HepG2 (cell line): Measurements from ENCODE around the gene PTK7.

Experiments used
- CTCF ChIP-seq: sonication (generic); formaldehyde crosslinking; IDR thresholded peaks from 2 replicates; pipeline ENCODE4 v1.5.0; 2020; ENCODE audit warnings: mild to moderate bottlenecking, missing genetic modification reagents, moderate library complexity
- EP300 ChIP-seq, 3 experiments: sonication (generic) in 1 of 3; formaldehyde crosslinking in 1 of 3; IDR thresholded peaks; 2 replicates each; pipeline versions ENCODE4 v1.5.1 to v1.6.1; 2011 to 2020; ENCODE audit warnings: low read depth in 2 of 3, low read length in 2 of 3, borderline replicate concordance in 1 of 3, improper control_type of control experiment in 1 of 3, mild to moderate bottlenecking in 1 of 3, missing genetic modification reagents in 1 of 3, moderate library complexity in 1 of 3
- NFATC3 ChIP-seq: sonication (generic); formaldehyde crosslinking; IDR thresholded peaks from 2 replicates; pipeline ENCODE4 v1.5.1; 2020; ENCODE audit warnings: mild to moderate bottlenecking, missing genetic modification reagents
- NFYB ChIP-seq: sonication (generic); formaldehyde crosslinking; IDR thresholded peaks from 2 replicates; pipeline ENCODE4 v1.4.0; 2020; ENCODE audit warnings: missing genetic modification reagents

- no peak for TF ChIP-seq NFYB (CRISPR knock-in tag)
- no peak for TF ChIP-seq CTCF (CRISPR knock-in tag)
- no peak for TF ChIP-seq EP300 (IDR thresholded peaks at IDR 0.05; ENCODE audit: low read depth in 2 of 2, low read length in 2 of 2)
- TF ChIP-seq EP300 (CRISPR knock-in tag; IDR thresholded peaks at IDR 0.05; ENCODE audit: borderline replicate concordance) = no peak
- TF ChIP-seq NFATC3 = no peak
These were observed 19.8 kb downstream of the PTK7 start for GRCh38 chr6:43095939-43096338.
